Measurements from ENCODE around the gene CUL2.

DNA sequence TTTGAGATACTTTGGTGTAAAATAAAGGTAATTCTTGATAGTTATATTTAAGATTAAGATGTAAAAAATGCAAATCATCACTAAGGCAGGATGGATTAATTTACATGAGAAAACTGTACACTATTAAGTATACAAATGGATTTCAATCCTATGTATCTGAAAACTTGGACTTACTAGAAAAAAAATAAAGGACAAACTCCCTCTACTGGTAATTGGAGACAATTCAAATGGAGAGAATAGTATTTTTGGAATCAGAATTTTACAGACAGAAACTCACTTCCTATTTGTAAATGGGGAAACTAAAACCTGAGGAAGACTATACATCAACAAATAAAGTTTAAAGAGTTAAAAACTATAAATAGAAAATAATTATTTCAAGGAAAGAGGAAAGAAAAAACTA, 62.6 kb downstream of the CUL2 start:
- TF ChIP-seq, protein P1, sequence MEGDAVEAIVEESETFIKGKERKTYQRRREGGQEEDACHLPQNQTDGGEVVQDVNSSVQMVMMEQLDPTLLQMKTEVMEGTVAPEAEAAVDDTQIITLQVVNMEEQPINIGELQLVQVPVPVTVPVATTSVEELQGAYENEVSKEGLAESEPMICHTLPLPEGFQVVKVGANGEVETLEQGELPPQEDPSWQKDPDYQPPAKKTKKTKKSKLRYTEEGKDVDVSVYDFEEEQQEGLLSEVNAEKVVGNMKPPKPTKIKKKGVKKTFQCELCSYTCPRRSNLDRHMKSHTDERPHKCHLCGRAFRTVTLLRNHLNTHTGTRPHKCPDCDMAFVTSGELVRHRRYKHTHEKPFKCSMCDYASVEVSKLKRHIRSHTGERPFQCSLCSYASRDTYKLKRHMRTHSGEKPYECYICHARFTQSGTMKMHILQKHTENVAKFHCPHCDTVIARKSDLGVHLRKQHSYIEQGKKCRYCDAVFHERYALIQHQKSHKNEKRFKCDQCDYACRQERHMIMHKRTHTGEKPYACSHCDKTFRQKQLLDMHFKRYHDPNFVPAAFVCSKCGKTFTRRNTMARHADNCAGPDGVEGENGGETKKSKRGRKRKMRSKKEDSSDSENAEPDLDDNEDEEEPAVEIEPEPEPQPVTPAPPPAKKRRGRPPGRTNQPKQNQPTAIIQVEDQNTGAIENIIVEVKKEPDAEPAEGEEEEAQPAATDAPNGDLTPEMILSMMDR (IDR thresholded peaks at IDR 0.05): peak in 3 of 4 experiments; percentile 20 to 39 (median 37)
- no peak for TF ChIP-seq POLR2A (IDR thresholded peaks at IDR 0.05)
